GM23338 (cell line): ENCODE measurements around the gene GPC5. TPM values are rescaled to one million over a fixed set of nuclear protein-coding genes. Genes with fewer than 3 reads are reported as not detected.

Source experiments
- ATAC-seq: fragments of 200-7000 bp; cut with Tn5 transposase; 3 replicates; pipeline ENCODE4 v1.9.1; 2020
- DNase-seq: peaks from one replicate; pipeline ENCODE4 v3.0.0-alpha.2; 2015; ENCODE audit warnings: low spot score
- H2AFZ ChIP-seq: fragments of 200-600 bp; sonication (generic); 2 replicates; pipeline ENCODE4 v1.8.0; 2016; ENCODE audit warnings: antibody characterized with exemption, mild to moderate bottlenecking, moderate library complexity
- H3F3A ChIP-seq: fragments of 200-600 bp; sonication (generic); replicated peaks from 2 replicates; pipeline ENCODE4 v1.8.0; 2017; ENCODE audit warnings: antibody characterized with exemption, mixed run types, low read depth
- H3K27ac ChIP-seq: fragments of 200-600 bp; sonication (generic); 2 replicates; pipeline ENCODE4 v1.6.1; 2016; ENCODE audit warnings: low read depth
- H3K27me3 ChIP-seq: fragments of 200-600 bp; sonication (generic); 2 replicates; pipeline ENCODE4 v1.8.0; 2016; ENCODE audit warnings: mild to moderate bottlenecking, mixed run types, moderate library complexity; ENCODE audit not compliant: insufficient read depth
- H3K36me3 ChIP-seq: fragments of 200-600 bp; sonication (generic); 2 replicates; pipeline ENCODE4 v1.8.0; 2016; ENCODE audit warnings: mild to moderate bottlenecking; ENCODE audit not compliant: insufficient read depth
- H3K4me1 ChIP-seq: fragments of 200-600 bp; sonication (generic); 2 replicates; pipeline ENCODE4 v1.8.0; 2016; ENCODE audit warnings: mild to moderate bottlenecking, moderate library complexity; ENCODE audit not compliant: insufficient read depth
- H3K4me2 ChIP-seq: fragments of 200-600 bp; sonication (generic); 2 replicates; pipeline ENCODE4 v1.7.1; 2017; ENCODE audit warnings: mixed run types
- H3K4me3 ChIP-seq: fragments of 200-600 bp; sonication (generic); 2 replicates; pipeline ENCODE4 v1.6.1; 2016; ENCODE audit warnings: mixed run types
- H3K79me2 ChIP-seq: fragments of 200-600 bp; sonication (generic); replicated peaks from 2 replicates; pipeline ENCODE4 v1.8.0; 2017; ENCODE audit warnings: mild to moderate bottlenecking; ENCODE audit not compliant: insufficient read depth
- H3K9me2 ChIP-seq: fragments of 200-600 bp; sonication (generic); 2 replicates; pipeline ENCODE4 v1.8.0; 2017; ENCODE audit not compliant: insufficient read depth
- H4K20me1 ChIP-seq: fragments of 200-600 bp; sonication (generic); replicated peaks from 2 replicates; pipeline ENCODE4 v1.8.0; 2017; ENCODE audit warnings: mild to moderate bottlenecking; ENCODE audit not compliant: insufficient read depth
- H3K27ac Mint-ChIP-seq: 2 replicates; pipeline ENCODE4 v1.8.0; 2020; ENCODE audit warnings: inconsistent platforms, mild to moderate bottlenecking, moderate library complexity, mixed read lengths
- H3K27me3 Mint-ChIP-seq: 3 replicates; pipeline ENCODE4 v1.8.0; 2022; ENCODE audit warnings: low read depth, mild to moderate bottlenecking, moderate library complexity, mixed read lengths, inconsistent platforms; ENCODE audit not compliant: insufficient read depth, poor library complexity
- H3K36me3 Mint-ChIP-seq: 3 replicates; pipeline ENCODE4 v1.8.0; 2021; ENCODE audit warnings: low read depth, mild to moderate bottlenecking, inconsistent platforms, moderate library complexity, mixed read lengths
- H3K4me1 Mint-ChIP-seq: 3 replicates; pipeline ENCODE4 v1.8.0; 2020; ENCODE audit warnings: mild to moderate bottlenecking, inconsistent platforms, mixed read lengths
- H3K4me3 Mint-ChIP-seq: 3 replicates; pipeline ENCODE4 v1.8.0; 2021; ENCODE audit warnings: moderate library complexity, mild to moderate bottlenecking, inconsistent platforms, mixed read lengths
- H3K9me3 Mint-ChIP-seq: 3 replicates; pipeline ENCODE4 v1.8.0; 2020; ENCODE audit warnings: moderate library complexity, mild to moderate bottlenecking, inconsistent platforms, mixed read lengths
- CTCF ChIP-seq, 2 experiments: fragments of 200-600 bp in 1 of 2; sonication (generic) in 1 of 2; conservative IDR thresholded peaks; 2 replicates each; pipeline versions ENCODE4 v1.5.1 to v1.6.1; 2016 to 2017; ENCODE audit warnings: antibody characterized with exemption in 2 of 2, low read depth in 2 of 2, mild to moderate bottlenecking in 2 of 2, moderate library complexity in 1 of 2
- EZH2phosphoT487 ChIP-seq: fragments of 200-600 bp; sonication (generic); IDR thresholded peaks from one replicate; pipeline ENCODE4 v1.8.1; 2018; ENCODE audit warnings: antibody characterized with exemption; ENCODE audit not compliant: unreplicated experiment
- JUNB ChIP-seq: IDR thresholded peaks from one replicate; pipeline ENCODE4 v1.6.1; 2016; ENCODE audit warnings: antibody characterized with exemption; ENCODE audit not compliant: unreplicated experiment
- POLR2AphosphoS5 ChIP-seq: IDR thresholded peaks from 2 replicates; pipeline ENCODE4 v1.6.1; 2016; ENCODE audit warnings: antibody characterized with exemption, low read depth
- REST ChIP-seq: IDR thresholded peaks from one replicate; pipeline ENCODE4 v1.6.1; 2018; ENCODE audit warnings: antibody characterized with exemption; ENCODE audit not compliant: unreplicated experiment
- ZNF114 ChIP-seq: fragments of 250-450 bp; sonication (Bioruptor Pico); IDR thresholded peaks from 2 replicates; pipeline ENCODE4 v1.5.0; 2020; ENCODE audit warnings: mild to moderate bottlenecking, moderate library complexity
- polyA plus RNA-seq: library from polyadenylated mRNA; unstranded; fragments of >200 nt; fragmentation: Nextera tagmentation; extraction: Ambion mirVana; gene quantifications from 2 replicates; pipeline ENCODE4 v1.2.1, GENCODE V29; 2016
- total RNA-seq: library from RNA; depleted of rRNA; stranded (reverse); fragments of >200 nt; shearing (Covaris generic); gene quantifications from 2 replicates; pipeline ENCODE4 v1.2.3, GENCODE V29; 2014

GPC5 gene
- total and polyA plus RNA-seq, 2 experiments from 2014 or later = 0.95 to 1.1 TPM

- ATAC-seq = no peak
- Mint-ChIP-seq H3K9me3 (no peaks in the 10 kb centered on the region), H3K27ac (no peak overlapping the region), H3K36me3 (no peaks in the 10 kb centered on the region), H3K27me3 (no peaks in the 10 kb centered on the region), H3K4me3 (no peak overlapping the region), H3K4me1 (peaks cover 4% of the 10 kb centered on the region)
- Histone ChIP-seq H3K27me3 (no peaks in the 10 kb centered on the region), H2AFZ (no peak overlapping the region), H4K20me1 (no peaks in the 10 kb centered on the region), H3K79me2 (no peaks in the 10 kb centered on the region), H3K36me3 (no peaks in the 10 kb centered on the region), H3K4me1 (peaks cover 9% of the 10 kb centered on the region; the same call in 1 of the 2 replicates), H3K4me3 (no peak overlapping the region), H3K4me2 (no peak overlapping the region), H3K9me2 (no peaks in the 10 kb centered on the region), H3K27ac (no peak overlapping the region), H3F3A (no peaks in the 10 kb centered on the region)
- TF ChIP-seq JUNB (no peak), CTCF (conservative IDR thresholded peaks at IDR 0.05; ENCODE audit: low read depth in 2 of 2) (peak; percentile 50 to 86)
- DNase-seq = peak; percentile 72
Observed at GRCh38 chr13:91722267-91722884, 324.0 kb downstream of the GPC5 start.

- Histone ChIP-seq H3K27ac (no peak overlapping the region), H4K20me1 (no peaks in the 10 kb centered on the region), H3F3A (no peaks in the 10 kb centered on the region), H3K9me2 (no peaks in the 10 kb centered on the region), H2AFZ (no peak overlapping the region; the same call in 1 of the 2 replicates), H3K79me2 (no peaks in the 10 kb centered on the region), H3K36me3 (no peaks in the 10 kb centered on the region), H3K4me3 (no peak overlapping the region), H3K4me2 (no peak overlapping the region), H3K27me3 (no peaks in the 10 kb centered on the region), H3K4me1 (no peaks in the 10 kb centered on the region)
- no peak for ATAC-seq
- Mint-ChIP-seq H3K27me3 (no peaks in the 10 kb centered on the region), H3K4me3 (no peak overlapping the region), H3K27ac (no peak overlapping the region), H3K36me3 (no peaks in the 10 kb centered on the region), H3K4me1 (peaks cover 2% of the 10 kb centered on the region; the same call in 1 of the 3 replicates), H3K9me3 (no peaks in the 10 kb centered on the region)
- DNase-seq = no peak
- TF ChIP-seq ZNF114 (CRISPR knock-in tag) = no peak
- no peak for TF ChIP-seq POLR2AphosphoS5
- TF ChIP-seq REST = no peak
- TF ChIP-seq EZH2phosphoT487 = no peak
- TF ChIP-seq CTCF (conservative IDR thresholded peaks at IDR 0.05; ENCODE audit: low read depth in 2 of 2) = no peak
- TF ChIP-seq JUNB = no peak
Observed at GRCh38 chr13:91724591-91724990, 326.2 kb downstream of the GPC5 start.
